ENCODE results near the gene KRT73.

- TF ChIP-seq, protein P1, sequence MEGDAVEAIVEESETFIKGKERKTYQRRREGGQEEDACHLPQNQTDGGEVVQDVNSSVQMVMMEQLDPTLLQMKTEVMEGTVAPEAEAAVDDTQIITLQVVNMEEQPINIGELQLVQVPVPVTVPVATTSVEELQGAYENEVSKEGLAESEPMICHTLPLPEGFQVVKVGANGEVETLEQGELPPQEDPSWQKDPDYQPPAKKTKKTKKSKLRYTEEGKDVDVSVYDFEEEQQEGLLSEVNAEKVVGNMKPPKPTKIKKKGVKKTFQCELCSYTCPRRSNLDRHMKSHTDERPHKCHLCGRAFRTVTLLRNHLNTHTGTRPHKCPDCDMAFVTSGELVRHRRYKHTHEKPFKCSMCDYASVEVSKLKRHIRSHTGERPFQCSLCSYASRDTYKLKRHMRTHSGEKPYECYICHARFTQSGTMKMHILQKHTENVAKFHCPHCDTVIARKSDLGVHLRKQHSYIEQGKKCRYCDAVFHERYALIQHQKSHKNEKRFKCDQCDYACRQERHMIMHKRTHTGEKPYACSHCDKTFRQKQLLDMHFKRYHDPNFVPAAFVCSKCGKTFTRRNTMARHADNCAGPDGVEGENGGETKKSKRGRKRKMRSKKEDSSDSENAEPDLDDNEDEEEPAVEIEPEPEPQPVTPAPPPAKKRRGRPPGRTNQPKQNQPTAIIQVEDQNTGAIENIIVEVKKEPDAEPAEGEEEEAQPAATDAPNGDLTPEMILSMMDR (IDR thresholded peaks at IDR 0.05) = no peak
- no peak for TF ChIP-seq POLR2A (IDR thresholded peaks at IDR 0.05)
Measured at GRCh38 chr12:52604859-52605258, 13.5 kb downstream of the KRT73 start.
